Muscle layer of duodenum (tissue), 2 donors: ENCODE data around the gene CDK13.

Experiments used
- H3K27ac ChIP-seq: one replicate; pipeline ENCODE4 v1.7.0; 2013; ENCODE audit warnings: mild to moderate bottlenecking, low read length
- H3K27me3 ChIP-seq: one replicate; pipeline ENCODE4 v1.7.0; 2013; ENCODE audit warnings: low read depth, mild to moderate bottlenecking, control low read depth, low read length
- H3K36me3 ChIP-seq, 2 donors: one replicate each; pipeline ENCODE4 v1.7.0; 2013; ENCODE audit warnings: low read length in 2 of 2, control low read depth in 1 of 2, mild to moderate bottlenecking in 1 of 2; ENCODE audit not compliant: insufficient read depth in 2 of 2, control insufficient read depth in 1 of 2
- H3K4me1 ChIP-seq, 2 donors: one replicate each; pipeline ENCODE4 v1.7.0; 2013; ENCODE audit warnings: low read length in 2 of 2, mild to moderate bottlenecking in 2 of 2, control low read depth in 1 of 2, moderate library complexity in 1 of 2; ENCODE audit not compliant: insufficient read depth in 2 of 2, control insufficient read depth in 1 of 2
- H3K4me3 ChIP-seq, 2 donors: one replicate each; pipeline ENCODE4 v1.7.0; 2013; ENCODE audit warnings: low read length in 2 of 2, low read depth in 1 of 2, mild to moderate bottlenecking in 1 of 2
- H3K9me3 ChIP-seq, 2 donors: one replicate each; pipeline ENCODE4 v1.7.0; 2013; ENCODE audit warnings: low read length in 2 of 2, control low read depth in 1 of 2, mild to moderate bottlenecking in 1 of 2; ENCODE audit not compliant: control insufficient read depth in 1 of 2
- donor health status: healthy.

CDK13 gene

DNA sequence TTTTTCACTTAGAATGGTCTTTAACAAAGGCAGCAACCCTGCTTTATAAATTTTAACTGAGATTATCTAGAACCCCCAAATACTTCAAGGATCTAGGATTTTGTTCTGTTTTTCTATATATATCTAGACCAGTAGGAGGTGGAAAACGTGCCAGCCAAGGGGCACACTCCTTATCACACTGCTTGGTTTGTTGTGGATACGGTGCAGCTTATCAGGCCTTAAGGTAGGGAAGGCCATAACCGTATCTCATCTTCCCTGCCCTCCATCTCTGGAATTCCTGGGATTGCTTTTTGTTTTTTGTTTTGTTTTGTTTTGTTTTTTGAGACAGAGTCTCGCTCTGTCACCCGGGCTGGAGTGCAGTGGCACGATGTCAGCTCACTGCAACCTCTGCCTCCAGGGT lies 109.0 kb downstream of the CDK13 start:
- Histone ChIP-seq H3K4me3 (no peak overlapping the region), H3K36me3 (peaks cover 11 to 13% of the 10 kb centered on the region in 2 donors)

DNA sequence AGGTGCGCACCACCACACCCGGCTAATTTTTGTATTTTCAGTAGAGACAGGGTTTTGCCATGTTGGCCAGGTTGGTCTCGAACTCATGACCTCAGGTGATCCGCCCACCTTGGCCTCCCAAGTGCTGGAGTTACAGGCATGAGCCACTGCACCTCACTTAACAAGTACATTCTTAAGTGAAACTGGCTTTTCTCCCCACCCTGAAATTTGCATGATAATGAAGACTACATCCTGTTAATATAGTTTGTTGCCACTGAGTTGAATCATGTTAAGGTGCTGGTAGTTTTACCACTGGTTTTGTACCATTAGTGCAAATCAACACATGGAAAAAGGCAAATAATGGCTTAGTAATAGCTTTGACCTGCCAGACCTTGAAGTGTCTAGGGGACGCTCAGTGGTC lies 122.2 kb downstream of the CDK13 start:
- Histone ChIP-seq H3K27me3 (no peaks in the 10 kb centered on the region), H3K27ac (no peak overlapping the region), H3K36me3 (peaks cover 0 to 1% of the 10 kb centered on the region in 2 donors), H3K4me1 (no peaks in the 10 kb centered on the region), H3K4me3 (no peak overlapping the region), H3K9me3 (no peaks in the 10 kb centered on the region)

More for the DNA sequence above, 109.0 kb downstream of the CDK13 start:
- H3K27me3 ChIP-seq = no peaks in the 10 kb centered on the region
- H3K9me3 ChIP-seq = no peaks in the 10 kb centered on the region
- no peaks in the 10 kb centered on the region for H3K4me1 ChIP-seq
- no peak overlapping the region for H3K27ac ChIP-seq

DNA sequence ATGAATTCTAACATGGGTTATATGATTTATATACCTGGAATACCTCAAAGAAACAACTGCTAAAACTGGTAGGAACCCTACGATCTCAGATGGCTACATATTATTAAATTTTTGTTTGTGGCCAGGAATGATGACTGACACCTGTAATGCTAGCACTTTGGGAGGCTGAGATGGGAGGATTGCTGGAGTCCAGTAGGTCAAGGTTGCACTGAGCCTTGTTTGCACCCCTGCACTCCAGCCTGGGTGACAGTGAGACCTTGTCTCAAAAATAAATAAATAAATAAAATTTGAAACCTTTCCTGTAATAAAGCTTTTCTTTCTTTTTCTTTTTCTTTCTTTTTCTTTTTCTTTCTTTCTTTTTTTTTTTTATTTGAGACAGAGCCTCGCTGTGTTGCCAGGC lies 123.2 kb downstream of the CDK13 start:
- Histone ChIP-seq H3K4me1 (no peaks in the 10 kb centered on the region), H3K27me3 (no peaks in the 10 kb centered on the region), H3K9me3 (no peaks in the 10 kb centered on the region), H3K4me3 (no peak overlapping the region), H3K27ac (no peak overlapping the region), H3K36me3 (no peaks in the 10 kb centered on the region)

DNA sequence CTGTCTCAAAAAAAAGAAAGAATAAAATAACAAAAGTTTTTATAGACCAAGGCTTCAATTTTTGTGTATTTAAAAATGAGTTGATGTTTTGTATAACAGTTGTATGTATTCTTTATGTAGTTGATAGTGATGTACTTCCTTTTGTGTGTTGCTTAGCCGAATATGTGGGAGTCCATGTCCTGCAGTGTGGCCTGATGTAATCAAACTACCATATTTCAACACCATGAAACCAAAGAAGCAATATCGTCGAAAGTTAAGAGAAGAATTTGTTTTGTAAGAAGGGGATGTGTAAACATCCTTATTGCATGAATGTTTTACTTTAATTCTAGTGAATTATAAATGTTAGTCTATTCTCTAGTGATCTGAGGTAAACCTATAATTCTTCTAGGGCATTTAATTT lies 127.8 kb downstream of the CDK13 start:
- H3K9me3 ChIP-seq = no peaks in the 10 kb centered on the region
- no peak overlapping the region for H3K4me3 ChIP-seq
- H3K36me3 ChIP-seq = peaks cover 0 to 5% of the 10 kb centered on the region in 2 donors
- no peaks in the 10 kb centered on the region for H3K27me3 ChIP-seq
- H3K4me1 ChIP-seq = no peaks in the 10 kb centered on the region
- no peak overlapping the region for H3K27ac ChIP-seq

DNA sequence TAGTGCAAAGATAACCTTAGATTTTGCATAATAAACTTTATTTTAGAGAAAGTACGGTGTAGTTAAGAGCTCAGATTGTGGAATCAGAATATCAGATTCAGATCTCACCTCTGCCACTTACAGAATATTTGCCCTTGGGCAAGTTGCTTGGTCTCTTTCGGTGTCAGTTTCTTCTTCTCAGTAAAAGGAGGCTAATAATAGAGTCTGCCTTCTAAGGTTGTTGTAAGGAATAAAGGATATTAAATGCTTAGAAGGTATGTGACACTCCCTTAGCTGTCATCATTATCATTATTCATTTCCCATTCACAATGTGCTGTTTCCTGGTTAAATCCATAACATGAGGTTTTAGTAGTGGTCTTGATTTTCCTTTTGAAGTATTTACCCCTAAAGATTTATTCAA lies 142.1 kb downstream of the CDK13 start:
- Histone ChIP-seq H3K27me3 (no peaks in the 10 kb centered on the region), H3K9me3 (no peaks in the 10 kb centered on the region), H3K27ac (no peak overlapping the region), H3K4me3 (no peak overlapping the region), H3K4me1 (peaks cover 0 to 3% of the 10 kb centered on the region in 2 donors), H3K36me3 (peaks cover 47 to 55% of the 10 kb centered on the region in 2 donors)

DNA sequence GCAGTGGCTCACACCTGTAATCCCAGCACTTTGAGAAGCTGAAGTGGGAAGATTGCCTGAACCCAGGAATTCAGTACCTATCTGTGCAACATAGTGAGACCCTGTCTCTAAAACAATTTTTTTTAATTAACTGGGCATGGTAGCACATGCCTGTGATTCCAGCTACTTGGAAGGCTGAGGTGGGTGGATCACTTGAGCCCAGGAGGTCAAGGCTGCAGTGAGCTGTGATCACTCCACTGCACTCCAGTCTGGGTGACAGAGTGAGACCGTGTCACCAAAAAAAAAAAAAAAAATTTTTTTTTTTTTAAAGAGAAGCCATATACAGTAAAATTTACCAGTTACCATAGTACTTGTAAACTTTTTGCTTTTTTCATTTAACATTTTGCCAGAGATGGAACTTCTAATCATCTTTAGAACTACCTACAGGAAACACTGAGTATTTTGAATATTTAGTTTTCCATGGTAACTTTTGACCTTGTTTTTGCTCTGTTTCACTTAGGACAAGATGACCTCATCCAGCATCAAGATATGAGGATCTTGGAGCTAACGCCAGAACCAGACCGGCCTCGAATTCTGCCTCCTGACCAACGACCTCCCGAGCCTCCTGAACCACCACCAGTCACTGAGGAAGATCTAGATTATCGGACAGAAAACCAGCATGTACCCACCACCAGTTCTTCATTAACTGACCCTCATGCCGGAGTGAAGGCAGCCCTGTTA lies 143.7 kb downstream of the CDK13 start:
- H3K4me1 ChIP-seq = peaks cover 0 to 3% of the 10 kb centered on the region in 2 donors
- peaks cover 44 to 46% of the 10 kb centered on the region in 2 donors for H3K36me3 ChIP-seq
- H3K9me3 ChIP-seq = no peaks in the 10 kb centered on the region
- H3K27me3 ChIP-seq = no peaks in the 10 kb centered on the region
- H3K4me3 ChIP-seq = no peak overlapping the region
- no peak overlapping the region for H3K27ac ChIP-seq

DNA sequence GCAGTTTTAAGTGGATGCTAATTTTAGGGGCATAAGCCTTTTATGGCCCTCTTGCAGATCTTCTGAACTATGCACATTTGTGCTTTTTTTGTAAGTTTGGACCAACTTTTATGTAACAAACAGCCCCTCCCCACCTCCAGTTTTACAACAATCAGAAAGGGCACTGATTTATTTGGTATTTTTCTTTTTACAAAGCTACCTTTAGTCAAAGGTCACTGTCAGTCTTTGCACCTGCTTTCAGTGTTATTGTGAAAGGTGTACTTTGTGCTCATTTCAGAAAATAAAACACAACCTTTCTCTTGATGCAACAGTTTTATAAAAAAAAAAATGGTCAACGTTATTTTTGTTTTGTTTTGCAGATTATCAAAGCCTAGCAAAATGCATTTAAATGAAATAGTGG lies 145.2 kb downstream of the CDK13 start:
- no peaks in the 10 kb centered on the region for H3K9me3 ChIP-seq
- peaks cover 38 to 40% of the 10 kb centered on the region in 2 donors for H3K36me3 ChIP-seq
- no peak overlapping the region for H3K27ac ChIP-seq
- peaks cover 0 to 3% of the 10 kb centered on the region in 2 donors for H3K4me1 ChIP-seq
- no peak overlapping the region for H3K4me3 ChIP-seq
- H3K27me3 ChIP-seq = no peaks in the 10 kb centered on the region

DNA sequence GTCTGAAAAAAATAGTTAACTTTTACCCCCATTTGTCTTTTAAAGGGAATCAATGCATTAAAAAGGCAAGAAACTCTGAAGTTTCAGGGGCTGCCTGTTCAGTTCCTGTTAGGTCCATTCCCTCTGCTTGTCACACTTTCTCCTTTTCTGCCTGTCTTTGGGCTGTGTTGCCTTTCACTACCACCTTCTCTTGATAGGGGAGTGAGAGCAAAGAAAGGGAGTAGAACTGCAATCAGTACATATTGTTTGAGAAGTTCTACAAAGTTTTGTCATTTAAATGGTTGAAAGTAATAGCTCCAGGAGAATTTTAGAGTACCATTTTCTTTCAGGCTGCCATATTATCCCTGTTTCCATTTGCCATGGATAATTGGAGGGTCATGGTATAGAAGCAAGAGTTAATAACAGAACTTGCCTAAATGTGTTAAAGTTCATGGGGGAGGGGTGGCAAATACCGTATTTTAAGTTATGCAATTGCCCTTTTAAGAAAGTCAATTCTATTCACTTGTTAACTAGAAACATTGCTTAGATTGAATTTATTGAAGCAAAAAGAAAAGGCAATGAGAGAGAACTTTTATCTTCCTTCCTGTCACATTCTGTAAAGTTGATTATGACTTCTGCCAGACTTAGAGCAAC lies 145.8 kb downstream of the CDK13 start:
- no peak overlapping the region for H3K27ac ChIP-seq
- H3K4me3 ChIP-seq = no peak overlapping the region
- no peaks in the 10 kb centered on the region for H3K9me3 ChIP-seq
- peaks cover 0 to 3% of the 10 kb centered on the region in 2 donors for H3K4me1 ChIP-seq
- peaks cover 38 to 40% of the 10 kb centered on the region in 2 donors for H3K36me3 ChIP-seq
- no peaks in the 10 kb centered on the region for H3K27me3 ChIP-seq

DNA sequence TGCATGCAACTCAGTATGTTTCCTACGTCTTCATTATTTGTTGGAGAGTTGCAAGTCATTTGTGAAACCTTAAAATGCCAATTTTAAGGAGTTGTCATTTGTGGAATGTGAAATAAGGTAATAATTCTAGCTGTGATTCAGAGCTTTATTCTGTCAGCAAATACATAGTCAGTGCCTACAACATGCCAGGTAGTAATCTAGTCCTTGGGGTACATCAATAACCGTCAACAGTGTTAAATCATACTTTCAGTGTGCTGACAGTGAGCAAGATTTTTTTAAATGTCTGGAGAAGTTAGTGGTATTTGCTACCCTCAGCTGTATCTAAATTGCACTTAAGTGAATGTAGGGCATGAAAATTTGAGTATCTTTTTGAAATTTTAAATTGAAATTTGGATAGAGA lies 147.7 kb downstream of the CDK13 start:
- Histone ChIP-seq H3K9me3 (no peaks in the 10 kb centered on the region), H3K27me3 (no peaks in the 10 kb centered on the region), H3K36me3 (peaks cover 30% of the 10 kb centered on the region in 2 donors), H3K4me1 (peaks cover 0 to 3% of the 10 kb centered on the region in 2 donors), H3K27ac (no peak overlapping the region), H3K4me3 (no peak overlapping the region)

DNA sequence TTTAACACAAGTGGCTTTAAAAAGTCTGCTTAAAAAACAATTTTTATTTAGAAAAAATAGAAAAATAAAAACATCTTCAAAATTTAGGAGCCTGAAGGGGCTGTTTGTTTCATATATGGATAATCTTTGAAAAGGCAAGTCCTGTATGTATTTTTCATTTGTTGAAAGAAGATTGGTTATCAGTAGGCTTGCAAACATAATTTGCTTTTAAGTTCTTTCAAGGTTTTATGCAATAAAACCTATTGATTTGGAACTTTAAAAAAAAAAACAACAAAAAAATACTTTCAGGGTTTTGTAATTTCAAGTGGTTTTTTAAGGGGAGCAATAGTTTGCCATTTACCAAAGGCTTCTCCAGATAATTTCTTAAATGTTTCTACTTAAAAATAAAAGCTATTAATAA lies 148.8 kb downstream of the CDK13 start:
- H3K4me1 ChIP-seq = no peaks in the 10 kb centered on the region
- H3K36me3 ChIP-seq = peaks cover 19 to 22% of the 10 kb centered on the region in 2 donors
- H3K27me3 ChIP-seq = no peaks in the 10 kb centered on the region
- no peaks in the 10 kb centered on the region for H3K9me3 ChIP-seq
- H3K27ac ChIP-seq = no peak overlapping the region
- H3K4me3 ChIP-seq = no peak overlapping the region

DNA sequence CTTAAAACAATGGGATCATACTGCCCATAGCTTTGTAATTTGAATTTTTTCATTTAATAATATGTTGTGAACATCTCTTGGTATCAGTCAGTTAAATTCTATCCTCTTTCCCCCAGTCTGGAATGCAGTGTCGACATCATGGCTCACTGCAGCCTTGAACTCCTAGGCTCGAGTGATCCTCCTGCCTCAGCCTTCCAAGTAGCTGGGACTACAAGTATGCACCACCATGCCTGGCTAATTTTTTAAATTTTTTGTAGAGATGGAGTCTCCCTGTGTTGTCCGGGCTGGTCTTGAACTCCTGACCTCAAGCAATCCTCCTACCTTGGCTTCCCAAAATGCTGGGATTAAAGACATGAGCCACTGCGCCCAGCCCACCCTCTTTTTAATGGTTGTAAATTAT lies 149.8 kb downstream of the CDK13 start:
- Histone ChIP-seq H3K4me1 (no peaks in the 10 kb centered on the region), H3K27ac (no peak overlapping the region), H3K9me3 (no peaks in the 10 kb centered on the region), H3K27me3 (no peaks in the 10 kb centered on the region), H3K4me3 (no peak overlapping the region), H3K36me3 (peaks cover 9 to 13% of the 10 kb centered on the region in 2 donors)
